ENCODE results near the gene SH3BP2. TPM values are rescaled to one million over a fixed set of nuclear protein-coding genes. Genes with fewer than 3 reads are reported as not detected.

The SH3BP2 gene
- total and polyA plus RNA-seq, 10 of the 15 experiments (the other 5 are each of a cell fraction or from before 2014, with no cell fraction given): 1.1 to 61.8 (median 23.9) TPM

DNA sequence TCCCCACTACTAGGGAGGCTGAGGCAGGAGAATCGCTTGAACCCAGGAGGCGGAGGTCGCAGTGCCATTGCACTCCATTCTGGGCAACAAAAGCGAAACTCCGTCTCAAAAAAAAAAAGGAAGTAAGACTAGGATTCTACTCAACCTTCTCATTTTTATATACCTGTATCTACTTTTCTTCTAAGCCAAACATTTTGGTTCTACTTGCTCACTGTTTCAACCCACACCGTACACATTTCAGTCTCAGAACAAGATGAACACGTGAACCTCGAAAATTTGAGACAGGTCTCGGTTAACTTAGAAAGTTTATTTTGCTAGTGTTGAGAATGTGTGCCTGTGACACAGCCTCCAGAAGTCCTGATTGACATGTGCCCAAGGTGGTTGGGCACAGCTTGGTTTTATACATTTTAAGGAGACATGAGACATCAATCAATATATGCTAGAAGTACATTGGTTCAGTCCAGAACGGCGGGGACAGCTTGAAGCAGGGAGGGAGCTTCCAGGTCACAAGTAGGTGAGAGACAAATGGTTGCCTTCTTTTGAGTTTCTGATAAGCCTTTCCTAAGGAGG, 54.5 kb downstream of the SH3BP2 start:
- TF ChIP-seq, protein P1, sequence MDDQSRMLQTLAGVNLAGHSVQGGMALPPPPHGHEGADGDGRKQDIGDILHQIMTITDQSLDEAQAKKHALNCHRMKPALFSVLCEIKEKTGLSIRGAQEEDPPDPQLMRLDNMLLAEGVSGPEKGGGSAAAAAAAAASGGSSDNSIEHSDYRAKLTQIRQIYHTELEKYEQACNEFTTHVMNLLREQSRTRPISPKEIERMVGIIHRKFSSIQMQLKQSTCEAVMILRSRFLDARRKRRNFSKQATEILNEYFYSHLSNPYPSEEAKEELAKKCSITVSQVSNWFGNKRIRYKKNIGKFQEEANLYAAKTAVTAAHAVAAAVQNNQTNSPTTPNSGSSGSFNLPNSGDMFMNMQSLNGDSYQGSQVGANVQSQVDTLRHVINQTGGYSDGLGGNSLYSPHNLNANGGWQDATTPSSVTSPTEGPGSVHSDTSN (IDR thresholded peaks at IDR 0.05; ENCODE audit: insufficient replicate concordance, low read depth, low read length): peak; percentile 8
- no peak for TF ChIP-seq MTA2 (IDR thresholded peaks at IDR 0.05; ENCODE audit: low read depth)
- TF ChIP-seq, protein P2, sequence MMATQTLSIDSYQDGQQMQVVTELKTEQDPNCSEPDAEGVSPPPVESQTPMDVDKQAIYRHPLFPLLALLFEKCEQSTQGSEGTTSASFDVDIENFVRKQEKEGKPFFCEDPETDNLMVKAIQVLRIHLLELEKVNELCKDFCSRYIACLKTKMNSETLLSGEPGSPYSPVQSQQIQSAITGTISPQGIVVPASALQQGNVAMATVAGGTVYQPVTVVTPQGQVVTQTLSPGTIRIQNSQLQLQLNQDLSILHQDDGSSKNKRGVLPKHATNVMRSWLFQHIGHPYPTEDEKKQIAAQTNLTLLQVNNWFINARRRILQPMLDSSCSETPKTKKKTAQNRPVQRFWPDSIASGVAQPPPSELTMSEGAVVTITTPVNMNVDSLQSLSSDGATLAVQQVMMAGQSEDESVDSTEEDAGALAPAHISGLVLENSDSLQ (IDR thresholded peaks at IDR 0.05): peak; percentile 82
- ATAC-seq (no peak; the same call in 1 of the 3 replicates), DNase-seq (ENCODE audit: low read depth, low spot score) (no peak), FAIRE-seq (no peak)
- Histone ChIP-seq H3K9ac (ENCODE audit: control insufficient read depth, insufficient read depth, low read length) (no peak overlapping the region), H4K20me1 (ENCODE audit: control insufficient read depth, insufficient read depth) (no peaks in the 10 kb centered on the region), H3K4me1 (ENCODE audit: control insufficient read depth, insufficient read depth, low read length) (peaks cover 54% of the 10 kb centered on the region), H3K9me3 (replicated peaks; ENCODE audit: control insufficient read depth, insufficient read depth, low read length) (no peaks in the 10 kb centered on the region), H3K27ac (ENCODE audit: control insufficient read depth, insufficient read depth) (peak overlapping the region; percentile 53), H3K4me3 (peak overlapping the region; percentile 50; the same call in 1 of the 2 replicates), H3K79me2 (ENCODE audit: control insufficient read depth, insufficient read depth, low read length) (peaks cover 66% of the 10 kb centered on the region), H3K36me3 (ENCODE audit: control insufficient read depth in 2 of 2, insufficient read depth in 2 of 2, low read length in 1 of 2) (no peaks in the 10 kb centered on the region), H3K4me2 (ENCODE audit: control insufficient read depth, insufficient read depth) (peak overlapping the region; percentile 45), H2AFZ (ENCODE audit: control insufficient read depth, low read depth, low read length) (no peak overlapping the region), H3K27me3 (replicated peaks in 1 of 2; ENCODE audit: control insufficient read depth in 2 of 2, insufficient read depth in 2 of 2, low read length in 1 of 2) (no peaks in the 10 kb centered on the region)
- ChIA-PET CTCF (interaction anchor here (1.3 to 1.7 kb wide), 2 partner anchors 15 to 61 kb away, joined by 4 to 6 read pairs; no protein-coding TSS in a partner anchor), SMC1A (ENCODE audit: uncharacterized antibody, unreplicated experiment) (interaction anchor here (0.6 to 6.1 kb wide), 5 partner anchors 13 to 62 kb away, joined by 3 to 49 read pairs (median 3); no protein-coding TSS in a partner anchor), RAD21 (ENCODE audit: unreplicated experiment) (interaction anchor here (1.1 to 1.7 kb wide), 4 partner anchors 36 to 102 kb away, joined by 3 to 7 read pairs (median 4); no protein-coding TSS in a partner anchor), POLR2A (interaction anchor here (0.6 to 1.8 kb wide), 4 partner anchors 13 to 1671 kb away, joined by 3 to 7 read pairs (median 6); no protein-coding TSS in a partner anchor)
- BruUV-seq (replicated peaks): no TSS peak
- in situ Hi-C loops (cut with MboI): no loop called here
- intact Hi-C loops (cut with micrococcal nuclease; ENCODE audit: unreplicated experiment): no loop called here
- 31% methylated on average over 11 of the region's 11 CpGs for WGBS (ENCODE audit: insufficient coverage, insufficient replicate concordance, low lambda C conversion rate, missing lambda C conversion rate)
